ENCODE data around the gene PNPLA2.

Gene PNPLA2

GRCh38 chr11:849104-849824 is 30.6 kb downstream of the PNPLA2 start:
- no peaks in the 10 kb centered on the region for H3K27me3 ChIP-seq (ENCODE audit: insufficient read depth, low read length)
- no peak overlapping the region for H2AFZ ChIP-seq (ENCODE audit: low read length, unreplicated experiment)
- H3K36me3 ChIP-seq (ENCODE audit: insufficient read depth, low read length), result no peaks in the 10 kb centered on the region; the same call in 1 of the 2 replicates
- H3K4me1 ChIP-seq (ENCODE audit: control insufficient read depth, insufficient read depth, low read length, unreplicated experiment), result peaks cover 34% of the 10 kb centered on the region
- peaks cover 62% of the 10 kb centered on the region for H3K79me2 ChIP-seq (ENCODE audit: control insufficient read depth, insufficient read depth, low read length, unreplicated experiment)
- no peak overlapping the region for H3K4me3 ChIP-seq (ENCODE audit: low read depth, low read length)
- no peak overlapping the region for H3K27ac ChIP-seq (ENCODE audit: low read depth, low read length)

GRCh38 chr11:849951-850774 is 31.4 kb downstream of the PNPLA2 start:
- H3K79me2 ChIP-seq (ENCODE audit: control insufficient read depth, insufficient read depth, low read length, unreplicated experiment), result peaks cover 59% of the 10 kb centered on the region
- H3K4me1 ChIP-seq (ENCODE audit: control insufficient read depth, insufficient read depth, low read length, unreplicated experiment), result peaks cover 30% of the 10 kb centered on the region
- H3K4me3 ChIP-seq (ENCODE audit: low read depth, low read length), result no peak overlapping the region
- no peak overlapping the region for H2AFZ ChIP-seq (ENCODE audit: low read length, unreplicated experiment)
- no peaks in the 10 kb centered on the region for H3K27me3 ChIP-seq (ENCODE audit: insufficient read depth, low read length)
- no peaks in the 10 kb centered on the region; the same call in 1 of the 2 replicates for H3K36me3 ChIP-seq (ENCODE audit: insufficient read depth, low read length)
- H3K27ac ChIP-seq (ENCODE audit: low read depth, low read length), result no peak overlapping the region

- Histone ChIP-seq H3K4me3 (ENCODE audit: low read depth, low read length) (no peak overlapping the region), H3K4me1 (ENCODE audit: control insufficient read depth, insufficient read depth, low read length, unreplicated experiment) (peaks cover 21% of the 10 kb centered on the region), H2AFZ (ENCODE audit: low read length, unreplicated experiment) (no peak overlapping the region), H3K36me3 (ENCODE audit: insufficient read depth, low read length) (no peaks in the 10 kb centered on the region; the same call in 1 of the 2 replicates), H3K27me3 (ENCODE audit: insufficient read depth, low read length) (no peaks in the 10 kb centered on the region), H3K79me2 (ENCODE audit: control insufficient read depth, insufficient read depth, low read length, unreplicated experiment) (peaks cover 50% of the 10 kb centered on the region), H3K27ac (ENCODE audit: low read depth, low read length) (no peak overlapping the region)
Measured at GRCh38 chr11:850775-851763, 32.4 kb downstream of the PNPLA2 start.

DNA sequence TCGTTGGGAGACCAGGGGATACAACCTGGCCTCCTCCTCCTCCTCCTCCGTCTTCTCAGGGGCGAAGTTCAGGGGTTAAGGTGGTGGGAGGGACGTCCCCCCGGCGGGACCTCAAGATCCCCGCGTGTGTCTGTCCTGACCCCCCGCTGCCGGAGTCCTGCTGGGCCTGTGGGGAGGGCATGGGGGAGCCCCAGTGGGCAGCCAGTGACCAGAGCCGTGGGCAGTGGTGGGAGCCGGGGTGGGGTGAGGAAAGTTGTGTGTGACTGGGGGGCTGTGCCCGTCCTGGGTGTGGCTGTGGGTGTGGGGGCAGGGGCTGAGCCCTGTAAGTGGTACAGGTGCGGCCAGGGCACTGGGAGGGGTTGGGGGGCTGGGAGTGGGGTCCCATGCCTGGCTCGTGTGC is 34.0 kb downstream of the PNPLA2 start:
- Histone ChIP-seq H3K4me3 (ENCODE audit: low read depth, low read length) (no peak overlapping the region), H3K4me1 (ENCODE audit: control insufficient read depth, insufficient read depth, low read length, unreplicated experiment) (peaks cover 8% of the 10 kb centered on the region), H2AFZ (ENCODE audit: low read length, unreplicated experiment) (no peak overlapping the region), H3K27ac (ENCODE audit: low read depth, low read length) (no peak overlapping the region), H3K36me3 (ENCODE audit: insufficient read depth, low read length) (no peaks in the 10 kb centered on the region; the same call in 1 of the 2 replicates), H3K79me2 (ENCODE audit: control insufficient read depth, insufficient read depth, low read length, unreplicated experiment) (peaks cover 34% of the 10 kb centered on the region), H3K27me3 (ENCODE audit: insufficient read depth, low read length) (no peaks in the 10 kb centered on the region)

DNA sequence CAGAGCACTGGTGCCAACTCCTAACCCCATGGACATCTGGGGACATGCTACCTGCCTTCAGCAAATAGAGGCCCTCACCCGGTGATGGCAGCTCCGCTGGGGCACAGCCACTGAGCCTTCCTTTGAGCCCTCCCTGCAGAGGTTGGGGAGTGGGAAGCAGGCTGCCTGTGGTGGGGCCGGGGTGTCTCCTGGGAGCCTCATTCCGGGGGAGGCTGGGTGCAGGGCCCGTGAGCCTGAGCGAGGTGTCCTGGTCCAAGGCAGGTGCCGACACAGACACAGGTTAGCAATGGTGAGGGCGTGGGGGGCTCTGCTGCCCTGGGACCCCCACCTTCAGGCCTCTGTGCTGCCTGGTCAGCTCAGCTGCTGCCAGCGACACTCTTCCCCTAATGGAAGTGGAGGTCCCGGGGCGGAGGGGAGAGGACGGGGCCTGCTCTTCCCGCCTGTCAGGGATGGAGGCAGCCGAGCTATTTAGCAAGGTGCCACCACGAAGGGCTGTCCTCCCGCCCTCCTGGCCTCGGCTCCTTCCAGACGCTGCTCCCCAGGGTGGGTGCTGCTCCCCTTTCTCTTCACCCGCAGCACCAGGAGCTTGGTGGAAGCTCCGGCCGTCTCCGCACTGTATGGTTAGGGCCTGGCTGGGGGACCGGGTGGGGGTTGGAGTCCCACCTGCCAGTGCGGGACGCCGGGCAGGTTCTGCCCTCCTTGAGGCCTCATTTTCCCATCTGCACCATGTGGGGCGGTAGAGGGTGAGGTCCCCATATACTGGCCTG is 35.2 kb downstream of the PNPLA2 start:
- no peak overlapping the region for H3K27ac ChIP-seq (ENCODE audit: low read depth, low read length)
- no peaks in the 10 kb centered on the region for H3K27me3 ChIP-seq (ENCODE audit: insufficient read depth, low read length)
- no peaks in the 10 kb centered on the region; the same call in 1 of the 2 replicates for H3K36me3 ChIP-seq (ENCODE audit: insufficient read depth, low read length)
- no peak overlapping the region for H3K4me3 ChIP-seq (ENCODE audit: low read depth, low read length)
- no peak overlapping the region for H2AFZ ChIP-seq (ENCODE audit: low read length, unreplicated experiment)
- peaks cover 23% of the 10 kb centered on the region for H3K79me2 ChIP-seq (ENCODE audit: control insufficient read depth, insufficient read depth, low read length, unreplicated experiment)
- peaks cover 4% of the 10 kb centered on the region for H3K4me1 ChIP-seq (ENCODE audit: control insufficient read depth, insufficient read depth, low read length, unreplicated experiment)

DNA sequence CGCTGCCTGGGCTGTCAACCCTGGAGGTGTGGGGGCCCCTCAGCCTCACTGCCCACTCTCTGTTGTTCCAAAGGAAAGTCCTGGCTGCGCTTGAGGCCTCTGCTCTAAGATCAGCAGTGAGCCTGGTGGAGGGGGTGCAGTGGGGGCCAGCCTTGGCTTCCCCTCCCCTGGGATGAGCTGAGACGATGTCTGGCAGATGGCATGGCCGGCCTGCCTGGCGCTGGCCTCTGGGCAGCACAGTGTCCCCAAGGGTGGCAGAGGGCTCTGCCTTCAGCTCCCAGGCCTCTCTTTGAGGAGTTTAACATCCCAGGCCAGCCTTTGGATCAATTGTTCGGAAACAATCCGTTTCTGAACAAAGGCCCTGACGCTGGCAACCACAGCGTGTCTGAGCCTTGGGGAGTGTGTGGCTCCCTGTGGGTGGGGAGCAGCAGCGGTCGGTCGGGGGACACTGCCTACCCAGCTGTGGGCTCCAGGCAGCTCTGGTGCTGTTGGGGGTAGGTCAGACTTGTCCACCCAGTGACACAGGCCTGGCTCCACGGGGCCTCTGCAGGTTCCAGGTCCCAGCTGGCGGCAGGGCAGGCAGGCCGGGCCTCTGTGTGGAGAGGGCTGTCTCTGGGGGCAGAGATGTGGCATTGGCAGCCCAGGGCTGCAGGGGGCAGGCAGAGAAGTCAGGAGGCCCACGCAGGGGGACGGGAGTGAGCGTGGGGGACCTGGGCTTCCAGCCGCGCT is 36.1 kb downstream of the PNPLA2 start:
- Histone ChIP-seq H2AFZ (ENCODE audit: low read length, unreplicated experiment) (no peak overlapping the region), H3K4me1 (ENCODE audit: control insufficient read depth, insufficient read depth, low read length, unreplicated experiment) (peaks cover 12% of the 10 kb centered on the region), H3K4me3 (ENCODE audit: low read depth, low read length) (no peak overlapping the region), H3K79me2 (ENCODE audit: control insufficient read depth, insufficient read depth, low read length, unreplicated experiment) (peaks cover 15% of the 10 kb centered on the region), H3K36me3 (ENCODE audit: insufficient read depth, low read length) (no peaks in the 10 kb centered on the region; the same call in 1 of the 2 replicates), H3K27ac (ENCODE audit: low read depth, low read length) (no peak overlapping the region), H3K27me3 (ENCODE audit: insufficient read depth, low read length) (no peaks in the 10 kb centered on the region)

GRCh38 chr11:855330-855674 is 36.6 kb downstream of the PNPLA2 start:
- Histone ChIP-seq H3K36me3 (ENCODE audit: insufficient read depth, low read length) (no peaks in the 10 kb centered on the region; the same call in 1 of the 2 replicates), H2AFZ (ENCODE audit: low read length, unreplicated experiment) (no peak overlapping the region), H3K27ac (ENCODE audit: low read depth, low read length) (no peak overlapping the region), H3K4me3 (ENCODE audit: low read depth, low read length) (no peak overlapping the region), H3K27me3 (ENCODE audit: insufficient read depth, low read length) (no peaks in the 10 kb centered on the region), H3K4me1 (ENCODE audit: control insufficient read depth, insufficient read depth, low read length, unreplicated experiment) (peaks cover 17% of the 10 kb centered on the region), H3K79me2 (ENCODE audit: control insufficient read depth, insufficient read depth, low read length, unreplicated experiment) (peaks cover 11% of the 10 kb centered on the region)

- Histone ChIP-seq H3K27me3 (ENCODE audit: insufficient read depth, low read length) (no peaks in the 10 kb centered on the region), H3K4me1 (ENCODE audit: control insufficient read depth, insufficient read depth, low read length, unreplicated experiment) (peaks cover 19% of the 10 kb centered on the region), H2AFZ (ENCODE audit: low read length, unreplicated experiment) (no peak overlapping the region), H3K27ac (ENCODE audit: low read depth, low read length) (no peak overlapping the region), H3K4me3 (ENCODE audit: low read depth, low read length) (no peak overlapping the region), H3K36me3 (ENCODE audit: insufficient read depth, low read length) (no peaks in the 10 kb centered on the region), H3K79me2 (ENCODE audit: control insufficient read depth, insufficient read depth, low read length, unreplicated experiment) (peaks cover 7% of the 10 kb centered on the region)
Measured at GRCh38 chr11:855796-856195, 37.1 kb downstream of the PNPLA2 start.

- peaks cover 16% of the 10 kb centered on the region for H3K4me1 ChIP-seq (ENCODE audit: control insufficient read depth, insufficient read depth, low read length, unreplicated experiment)
- H3K27me3 ChIP-seq (ENCODE audit: insufficient read depth, low read length), result no peaks in the 10 kb centered on the region
- H3K27ac ChIP-seq (ENCODE audit: low read depth, low read length), result no peak overlapping the region
- H3K4me3 ChIP-seq (ENCODE audit: low read depth, low read length), result no peak overlapping the region
- H3K79me2 ChIP-seq (ENCODE audit: control insufficient read depth, insufficient read depth, low read length, unreplicated experiment), result peaks cover 4% of the 10 kb centered on the region
- no peaks in the 10 kb centered on the region for H3K36me3 ChIP-seq (ENCODE audit: insufficient read depth, low read length)
- no peak overlapping the region for H2AFZ ChIP-seq (ENCODE audit: low read length, unreplicated experiment)
Measured at GRCh38 chr11:856397-856796, 37.7 kb downstream of the PNPLA2 start.
